ENCODE data around the gene RAI1.

Gene RAI1

GRCh38 chr17:17774009-17774881, 93.0 kb downstream of the RAI1 start:
- no peak overlapping the region for H3K27ac ChIP-seq (ENCODE audit: low read length, poor library complexity, severe bottlenecking)
- no peak overlapping the region for H3K18ac ChIP-seq (ENCODE audit: low read depth in 1 of 2, low read length in 2 of 2)
- H3K4me2 ChIP-seq (ENCODE audit: low read length, poor library complexity, severe bottlenecking) = no peak overlapping the region
- no peaks in the 10 kb centered on the region for H3K27me3 ChIP-seq (ENCODE audit: control insufficient read depth in 1 of 2, insufficient read depth in 1 of 2, low read length in 2 of 2)
- no peak overlapping the region for H2AK5ac ChIP-seq (ENCODE audit: low read length, severe bottlenecking)
- H2BK12ac ChIP-seq (ENCODE audit: low read length in 2 of 2) = peak overlapping the region in 1 of 2 experiments; percentile 11
- H4K8ac ChIP-seq (ENCODE audit: low read length) = no peak overlapping the region
- H3K9ac ChIP-seq (ENCODE audit: low read length) = peak overlapping the region; percentile 38
- H2AFZ ChIP-seq (ENCODE audit: low read depth, low read length) = no peak overlapping the region
- peak overlapping the region in 1 of 2 experiments; percentile 35 for H3K14ac ChIP-seq (ENCODE audit: low read length in 2 of 2)
- no peak overlapping the region for H2BK120ac ChIP-seq (ENCODE audit: low read depth, low read length)
- no peaks in the 10 kb centered on the region for H3K9me3 ChIP-seq (ENCODE audit: control insufficient read depth, low read length)
- peaks cover 60% of the 10 kb centered on the region for H3K79me1 ChIP-seq (replicated peaks; ENCODE audit: low read length, poor library complexity, severe bottlenecking)
- H4K91ac ChIP-seq (ENCODE audit: low read length) = no peak overlapping the region
- H2BK5ac ChIP-seq (ENCODE audit: low read depth, low read length, poor library complexity, severe bottlenecking) = no peak overlapping the region
- H3K4ac ChIP-seq (ENCODE audit: low read depth in 1 of 2, low read length in 2 of 2) = no peak overlapping the region
- H3K4me1 ChIP-seq (ENCODE audit: control insufficient read depth, insufficient read depth, low read depth, low read length) = peaks cover 25% of the 10 kb centered on the region
- peaks cover 0 to 10% of the 10 kb centered on the region in 2 experiments for H3K36me3 ChIP-seq (ENCODE audit: control insufficient read depth in 1 of 2, insufficient read depth in 2 of 2, low read depth in 1 of 2, low read length in 2 of 2)
- DNase-seq = peak; percentile 26
- H3K23ac ChIP-seq (ENCODE audit: low read length in 2 of 2) = peak overlapping the region in 1 of 2 experiments; percentile 83
- H2BK15ac ChIP-seq (ENCODE audit: low read depth, poor library complexity, severe bottlenecking) = peak overlapping the region; percentile 27
- H3K4me3 ChIP-seq (ENCODE audit: insufficient read depth in 1 of 2, low read depth in 1 of 2, low read length in 2 of 2) = no peak overlapping the region
- 85% methylated on average over 19 of the region's 21 CpGs for WGBS

DNA sequence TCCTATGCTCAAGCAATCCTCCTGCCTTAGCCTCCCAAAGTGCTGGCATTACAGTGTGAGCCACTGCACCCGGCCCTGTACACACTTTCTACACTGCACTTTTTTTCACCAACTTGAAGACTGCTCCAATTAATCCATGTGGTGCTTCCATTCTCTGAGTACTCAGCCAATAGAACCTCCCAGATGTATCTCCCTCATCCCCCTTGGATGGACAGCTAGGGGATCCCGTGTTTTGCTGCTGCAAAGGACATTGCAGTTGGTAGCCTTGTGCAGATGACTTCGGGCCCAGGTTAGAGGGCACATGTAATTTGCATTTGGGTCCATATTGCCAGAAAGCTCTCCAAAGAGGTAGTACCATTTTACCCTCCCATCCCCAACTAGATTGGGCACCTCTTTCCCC, 95.6 kb downstream of the RAI1 start:
- Histone ChIP-seq H2BK5ac (ENCODE audit: low read depth, low read length, poor library complexity, severe bottlenecking) (no peak overlapping the region), H3K9ac (ENCODE audit: low read length) (no peak overlapping the region), H3K4me1 (ENCODE audit: control insufficient read depth, insufficient read depth, low read depth, low read length) (peaks cover 23% of the 10 kb centered on the region), H2AFZ (ENCODE audit: low read depth, low read length) (no peak overlapping the region), H3K36me3 (ENCODE audit: control insufficient read depth in 1 of 2, insufficient read depth in 2 of 2, low read depth in 1 of 2, low read length in 2 of 2) (peaks cover 0 to 10% of the 10 kb centered on the region in 2 experiments), H4K91ac (ENCODE audit: low read length) (no peak overlapping the region), H3K14ac (ENCODE audit: low read length in 2 of 2) (no peak overlapping the region), H3K23ac (ENCODE audit: low read length in 2 of 2) (no peak overlapping the region), H3K9me3 (ENCODE audit: control insufficient read depth, low read length) (no peaks in the 10 kb centered on the region), H4K8ac (ENCODE audit: low read length) (no peak overlapping the region), H3K18ac (ENCODE audit: low read depth in 1 of 2, low read length in 2 of 2) (no peak overlapping the region), H2AK5ac (ENCODE audit: low read length, severe bottlenecking) (no peak overlapping the region), H3K4ac (ENCODE audit: low read depth in 1 of 2, low read length in 2 of 2) (no peak overlapping the region), H2BK15ac (ENCODE audit: low read depth, poor library complexity, severe bottlenecking) (no peak overlapping the region), H2BK120ac (ENCODE audit: low read depth, low read length) (no peak overlapping the region), H3K4me3 (ENCODE audit: insufficient read depth in 1 of 2, low read depth in 1 of 2, low read length in 2 of 2) (no peak overlapping the region), H3K27me3 (ENCODE audit: control insufficient read depth in 1 of 2, insufficient read depth in 1 of 2, low read length in 2 of 2) (no peaks in the 10 kb centered on the region), H3K79me1 (replicated peaks; ENCODE audit: low read length, poor library complexity, severe bottlenecking) (peaks cover 45% of the 10 kb centered on the region), H3K27ac (ENCODE audit: low read length, poor library complexity, severe bottlenecking) (no peak overlapping the region), H2BK12ac (ENCODE audit: low read length in 2 of 2) (no peak overlapping the region), H3K4me2 (ENCODE audit: low read length, poor library complexity, severe bottlenecking) (no peak overlapping the region)
- 64% methylated on average over 3 of the region's 3 CpGs for WGBS
- DNase-seq = no peak

DNA sequence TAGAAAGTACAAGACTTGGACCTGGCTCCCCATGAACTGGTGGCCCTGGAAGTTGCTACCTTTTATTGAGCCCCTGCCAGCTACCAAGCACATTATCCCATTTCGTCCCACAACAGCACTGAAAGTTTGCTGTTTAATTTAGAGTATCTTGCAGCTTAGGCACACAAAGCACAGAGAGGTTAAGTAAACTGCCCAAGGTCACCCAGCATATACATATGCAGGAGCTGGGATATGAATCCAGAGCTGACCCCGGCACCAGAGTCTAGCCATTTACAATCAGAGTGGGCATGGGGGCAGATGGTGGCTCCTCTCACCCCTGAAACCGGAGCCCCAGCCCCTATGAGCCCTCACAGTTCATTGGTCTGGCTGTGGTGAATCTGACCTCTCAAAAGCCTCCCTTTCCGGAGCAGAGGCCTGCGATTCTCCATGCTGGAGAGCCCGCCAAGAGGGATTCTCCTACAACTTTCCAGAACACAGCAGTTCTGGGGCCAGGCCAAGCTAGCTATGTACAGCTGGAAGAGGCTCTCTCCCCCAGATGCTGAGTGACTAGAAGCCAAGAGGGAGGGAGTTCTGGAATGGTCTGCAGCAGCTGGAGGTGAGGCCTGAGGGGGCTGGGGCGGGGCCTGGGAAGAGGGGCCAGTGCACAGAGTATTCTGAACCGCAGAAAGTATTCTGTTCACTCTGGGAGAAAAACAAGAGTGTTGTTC, 97.2 kb downstream of the RAI1 start:
- Histone ChIP-seq H3K27me3 (ENCODE audit: control insufficient read depth in 1 of 2, insufficient read depth in 1 of 2, low read length in 2 of 2) (no peaks in the 10 kb centered on the region), H4K91ac (ENCODE audit: low read length) (no peak overlapping the region), H3K4ac (ENCODE audit: low read depth in 1 of 2, low read length in 2 of 2) (peak overlapping the region in 1 of 2 experiments; percentile 57), H3K4me3 (ENCODE audit: insufficient read depth in 1 of 2, low read depth in 1 of 2, low read length in 2 of 2) (no peak overlapping the region), H3K4me2 (ENCODE audit: low read length, poor library complexity, severe bottlenecking) (no peak overlapping the region), H3K14ac (ENCODE audit: low read length in 2 of 2) (peak overlapping the region in 1 of 2 experiments; percentile 49), H3K79me1 (replicated peaks; ENCODE audit: low read length, poor library complexity, severe bottlenecking) (peaks cover 36% of the 10 kb centered on the region), H3K27ac (ENCODE audit: low read length, poor library complexity, severe bottlenecking) (no peak overlapping the region), H2AK5ac (ENCODE audit: low read length, severe bottlenecking) (no peak overlapping the region), H2BK15ac (ENCODE audit: low read depth, poor library complexity, severe bottlenecking) (no peak overlapping the region), H4K8ac (ENCODE audit: low read length) (no peak overlapping the region), H3K9ac (ENCODE audit: low read length) (peak overlapping the region; percentile 33), H3K36me3 (ENCODE audit: control insufficient read depth in 1 of 2, insufficient read depth in 2 of 2, low read depth in 1 of 2, low read length in 2 of 2) (peaks cover 0 to 10% of the 10 kb centered on the region in 2 experiments), H3K9me3 (ENCODE audit: control insufficient read depth, low read length) (no peaks in the 10 kb centered on the region), H2BK12ac (ENCODE audit: low read length in 2 of 2) (no peak overlapping the region), H3K4me1 (ENCODE audit: control insufficient read depth, insufficient read depth, low read depth, low read length) (peaks cover 35% of the 10 kb centered on the region), H3K18ac (ENCODE audit: low read depth in 1 of 2, low read length in 2 of 2) (peak overlapping the region; percentile 34 to 55), H3K23ac (ENCODE audit: low read length in 2 of 2) (no peak overlapping the region), H2AFZ (ENCODE audit: low read depth, low read length) (no peak overlapping the region), H2BK5ac (ENCODE audit: low read depth, low read length, poor library complexity, severe bottlenecking) (no peak overlapping the region), H2BK120ac (ENCODE audit: low read depth, low read length) (no peak overlapping the region)
- DNase-seq = peak; percentile 75
- WGBS = 74% methylated on average over 8 of the region's 8 CpGs

DNA sequence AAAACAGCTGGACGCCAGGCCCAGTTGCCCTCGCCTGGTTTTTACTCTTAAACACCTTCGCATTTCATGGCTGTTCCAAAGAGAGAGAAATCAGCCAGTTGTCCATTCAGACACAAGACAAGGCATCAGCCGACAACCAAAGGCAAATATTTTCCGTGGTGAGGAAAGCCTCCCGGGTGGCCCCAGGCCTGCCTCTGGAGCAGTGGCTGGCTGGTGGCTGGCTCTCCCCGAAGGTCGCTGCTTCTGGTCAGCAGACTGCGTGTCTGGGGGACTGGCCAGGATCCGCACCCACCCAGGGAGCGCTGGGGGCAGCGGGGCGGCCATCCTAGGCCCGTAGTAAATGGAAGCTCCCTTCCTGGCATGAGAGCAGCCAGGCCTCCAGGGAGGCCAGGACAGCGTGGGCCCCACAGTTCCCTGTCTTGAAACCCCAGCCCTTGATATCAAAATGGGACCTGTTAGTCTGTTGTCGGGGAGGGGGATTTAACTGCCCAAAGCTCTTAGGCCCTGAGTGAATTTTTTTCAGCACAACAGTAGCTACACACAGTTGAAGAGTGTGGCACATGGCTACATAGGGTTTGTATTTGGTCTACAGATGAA, 97.9 kb downstream of the RAI1 start:
- no peak overlapping the region for H2BK15ac ChIP-seq (ENCODE audit: low read depth, poor library complexity, severe bottlenecking)

More for the DNA sequence above, 97.9 kb downstream of the RAI1 start:
- H2BK12ac ChIP-seq (ENCODE audit: low read length in 2 of 2) = no peak overlapping the region
- no peak overlapping the region for H2AK5ac ChIP-seq (ENCODE audit: low read length, severe bottlenecking)
- H2BK5ac ChIP-seq (ENCODE audit: low read depth, low read length, poor library complexity, severe bottlenecking) = no peak overlapping the region
- H2AFZ ChIP-seq (ENCODE audit: low read depth, low read length) = no peak overlapping the region
- WGBS = 68% methylated on average over 16 of the region's 16 CpGs
- no peak overlapping the region for H3K23ac ChIP-seq (ENCODE audit: low read length in 2 of 2)
- peaks cover 0 to under 1% of the 10 kb centered on the region in 2 experiments for H3K27me3 ChIP-seq (ENCODE audit: control insufficient read depth in 1 of 2, insufficient read depth in 1 of 2, low read length in 2 of 2)
- H3K18ac ChIP-seq (ENCODE audit: low read depth in 1 of 2, low read length in 2 of 2) = peak overlapping the region in 1 of 2 experiments; percentile 34
- H3K9me3 ChIP-seq (ENCODE audit: control insufficient read depth, low read length) = no peaks in the 10 kb centered on the region
- peak overlapping the region in 1 of 2 experiments; percentile 29 for H3K4ac ChIP-seq (ENCODE audit: low read depth in 1 of 2, low read length in 2 of 2)
- no peak overlapping the region for H3K14ac ChIP-seq (ENCODE audit: low read length in 2 of 2)
- no peak overlapping the region for H3K4me2 ChIP-seq (ENCODE audit: low read length, poor library complexity, severe bottlenecking)
- peaks cover 0 to 10% of the 10 kb centered on the region in 2 experiments for H3K36me3 ChIP-seq (ENCODE audit: control insufficient read depth in 1 of 2, insufficient read depth in 2 of 2, low read depth in 1 of 2, low read length in 2 of 2)
- no peak overlapping the region for H3K27ac ChIP-seq (ENCODE audit: low read length, poor library complexity, severe bottlenecking)
- no peak overlapping the region for H3K9ac ChIP-seq (ENCODE audit: low read length)
- H3K4me3 ChIP-seq (ENCODE audit: insufficient read depth in 1 of 2, low read depth in 1 of 2, low read length in 2 of 2) = no peak overlapping the region
- H4K91ac ChIP-seq (ENCODE audit: low read length) = peak overlapping the region; percentile 74
- H4K8ac ChIP-seq (ENCODE audit: low read length) = no peak overlapping the region
- DNase-seq = peak; percentile 62
- H3K4me1 ChIP-seq (ENCODE audit: control insufficient read depth, insufficient read depth, low read depth, low read length) = peaks cover 38% of the 10 kb centered on the region
- no peak overlapping the region for H2BK120ac ChIP-seq (ENCODE audit: low read depth, low read length)
- peaks cover 33% of the 10 kb centered on the region for H3K79me1 ChIP-seq (replicated peaks; ENCODE audit: low read length, poor library complexity, severe bottlenecking)
